Hepatic stellate cell (primary cell): Measurements from ENCODE around the gene RXRA.
A peak's percentile ranks its signal among the peaks of the same experiment; 100 is the strongest.

Experiments
- DNase-seq: peaks from one replicate; pipeline ENCODE4 v3.0.0; 2011; ENCODE audit warnings: low spot score

RXRA gene

DNA sequence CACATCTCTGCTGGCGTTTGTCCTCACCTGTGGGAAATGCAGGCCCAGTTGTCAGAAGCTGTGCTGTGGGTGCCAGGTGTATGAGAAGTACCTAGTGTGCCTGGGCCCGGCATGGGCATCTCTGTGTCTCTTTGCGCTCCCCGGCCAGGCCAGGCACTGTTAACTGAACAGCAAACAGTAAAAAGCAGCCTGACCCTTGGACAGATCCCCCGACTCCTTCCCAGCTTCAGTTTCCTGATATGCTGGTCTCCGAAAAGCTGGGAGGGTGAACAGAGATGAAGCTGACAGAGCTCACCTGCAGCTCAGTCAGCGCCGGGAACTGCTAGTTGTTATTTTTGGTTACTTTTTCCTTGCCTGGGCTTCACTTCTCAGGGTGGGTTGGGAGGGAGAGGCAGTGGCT is 28.9 kb downstream of the RXRA start:
- DNase-seq, result no peak

DNA sequence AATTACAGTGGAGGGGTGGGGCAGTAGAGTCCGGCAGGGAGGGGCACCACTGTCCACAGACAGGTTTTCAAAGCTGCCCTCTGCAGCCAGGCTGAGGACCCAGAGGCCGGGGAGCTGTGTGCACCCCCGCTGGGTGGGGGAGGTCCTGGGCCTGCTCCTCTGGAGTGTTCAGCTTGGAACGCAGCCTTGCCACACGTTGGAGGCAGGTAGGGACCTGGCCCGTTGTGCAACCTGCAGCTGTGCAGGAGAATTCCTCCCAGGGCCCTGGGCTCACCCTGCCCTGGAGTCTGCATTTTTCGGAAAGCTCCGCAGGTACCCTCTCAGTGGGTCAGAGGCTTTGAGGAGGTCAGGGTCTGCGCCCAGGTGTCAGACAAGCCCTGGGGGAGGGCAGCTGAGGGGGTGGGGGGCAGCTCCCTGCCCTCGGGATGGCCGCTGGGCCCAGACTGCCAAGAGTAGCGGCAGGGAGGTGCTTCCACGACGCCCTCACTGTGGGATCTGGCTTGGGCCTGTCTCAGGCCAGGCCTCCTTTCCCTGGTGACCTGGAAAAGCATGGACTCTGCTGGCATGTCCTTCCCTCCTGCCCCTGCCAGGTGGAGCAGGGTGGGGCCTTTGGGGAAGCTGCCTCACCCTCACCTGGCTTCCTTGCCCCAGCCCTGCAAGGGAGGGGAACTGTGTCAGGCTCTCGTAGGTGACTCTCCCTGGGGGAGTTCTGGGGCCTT is 29.5 kb downstream of the RXRA start:
- DNase-seq, result no peak

DNA sequence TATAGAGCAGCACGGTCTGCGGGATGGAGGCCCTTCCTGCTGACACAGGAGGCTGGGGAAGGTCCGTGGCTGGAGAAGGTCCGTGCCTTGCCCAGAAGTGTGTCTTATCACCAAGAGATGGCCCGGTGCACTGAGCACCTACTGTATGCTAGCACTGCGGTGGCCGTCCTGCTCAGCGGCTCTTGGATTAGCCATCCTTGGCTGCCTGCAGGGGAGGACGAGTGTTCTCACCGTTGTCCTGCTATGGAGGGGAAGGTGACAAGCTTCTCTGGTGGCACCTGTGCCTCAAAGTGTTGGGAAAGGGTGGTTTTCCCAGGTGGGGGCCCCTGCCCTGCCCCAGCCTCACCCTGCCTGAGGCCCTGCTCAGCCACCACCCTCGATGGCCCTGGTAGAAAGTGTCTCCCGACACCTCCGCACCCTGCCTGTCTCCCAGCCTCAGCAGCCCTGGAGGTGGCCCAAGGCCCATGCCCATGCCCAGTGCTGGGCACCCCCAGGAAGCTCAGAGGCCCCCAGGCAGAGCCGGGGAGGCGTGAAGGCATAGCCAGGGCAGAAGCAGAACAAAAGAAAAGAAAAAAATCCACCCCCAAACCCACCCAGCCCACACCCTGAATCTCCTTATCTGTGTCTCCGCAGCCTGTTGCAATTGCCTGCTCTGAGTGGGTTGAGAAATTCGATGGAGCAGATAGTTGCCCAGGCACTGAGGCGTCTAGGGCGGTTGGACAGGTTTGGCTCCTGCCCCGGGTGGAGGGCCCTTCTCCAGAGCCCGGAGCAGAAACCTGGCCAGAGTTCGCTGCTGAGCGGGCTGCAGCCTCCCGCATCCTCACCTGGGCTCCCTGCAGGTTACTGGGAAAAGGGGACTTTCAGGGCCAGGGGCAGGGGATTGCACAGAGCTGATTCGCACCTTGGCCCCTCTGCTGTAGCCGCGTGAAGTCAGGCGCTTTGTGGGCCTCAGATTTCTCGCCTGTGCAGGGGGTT is 30.5 kb downstream of the RXRA start:
- DNase-seq, result no peak

DNA sequence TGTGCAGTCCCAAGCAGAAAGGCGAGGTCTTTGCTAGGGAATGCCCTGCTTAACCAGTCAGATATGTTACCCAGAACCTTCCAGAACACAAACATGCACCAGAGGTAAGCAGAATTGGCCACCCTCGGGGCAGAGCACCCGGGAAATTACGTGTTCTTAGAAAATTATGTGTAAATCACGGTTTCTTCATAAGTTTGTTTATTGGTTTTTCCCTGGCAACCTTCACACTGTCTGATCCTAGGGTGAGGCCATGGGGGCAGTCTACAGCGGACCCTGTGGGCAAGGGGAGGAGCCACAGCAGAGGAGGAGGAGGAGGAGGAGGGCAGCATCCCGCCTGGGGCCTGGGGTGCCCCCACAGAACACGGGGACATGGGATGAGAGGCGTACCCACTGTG is 31.4 kb downstream of the RXRA start:
- DNase-seq, result no peak

DNA sequence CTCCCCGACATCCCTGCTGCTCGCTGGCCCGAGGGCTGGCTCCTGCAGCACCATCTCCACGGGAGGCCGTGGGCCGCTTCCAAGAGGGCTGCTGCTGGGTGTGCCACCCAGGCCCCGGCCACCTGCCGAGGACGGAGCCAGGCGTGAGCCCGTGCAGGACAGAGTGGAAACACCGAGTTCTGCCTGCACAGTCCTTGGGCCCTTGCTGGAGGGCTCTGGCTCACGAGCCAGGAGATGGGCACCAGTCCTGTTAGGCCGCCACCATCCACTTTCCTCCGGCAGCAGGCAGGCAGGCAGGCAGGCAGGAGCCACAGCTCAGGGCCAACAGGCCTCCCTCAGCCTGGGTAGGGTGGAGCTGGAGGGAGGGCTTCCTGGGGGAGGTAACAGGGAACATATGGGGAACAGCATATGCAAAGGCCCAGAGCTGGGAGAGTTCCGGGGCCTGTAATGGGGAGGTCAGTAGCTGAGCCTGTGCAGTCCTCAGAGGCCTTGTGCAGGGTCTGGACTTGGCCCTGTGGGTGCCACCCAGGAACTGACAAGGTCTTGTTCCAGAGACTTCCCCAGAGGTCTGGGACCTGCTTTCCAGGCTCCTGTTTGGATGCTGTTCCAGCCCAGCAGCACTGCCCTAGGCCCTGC is 31.9 kb downstream of the RXRA start:
- no peak for DNase-seq

DNA sequence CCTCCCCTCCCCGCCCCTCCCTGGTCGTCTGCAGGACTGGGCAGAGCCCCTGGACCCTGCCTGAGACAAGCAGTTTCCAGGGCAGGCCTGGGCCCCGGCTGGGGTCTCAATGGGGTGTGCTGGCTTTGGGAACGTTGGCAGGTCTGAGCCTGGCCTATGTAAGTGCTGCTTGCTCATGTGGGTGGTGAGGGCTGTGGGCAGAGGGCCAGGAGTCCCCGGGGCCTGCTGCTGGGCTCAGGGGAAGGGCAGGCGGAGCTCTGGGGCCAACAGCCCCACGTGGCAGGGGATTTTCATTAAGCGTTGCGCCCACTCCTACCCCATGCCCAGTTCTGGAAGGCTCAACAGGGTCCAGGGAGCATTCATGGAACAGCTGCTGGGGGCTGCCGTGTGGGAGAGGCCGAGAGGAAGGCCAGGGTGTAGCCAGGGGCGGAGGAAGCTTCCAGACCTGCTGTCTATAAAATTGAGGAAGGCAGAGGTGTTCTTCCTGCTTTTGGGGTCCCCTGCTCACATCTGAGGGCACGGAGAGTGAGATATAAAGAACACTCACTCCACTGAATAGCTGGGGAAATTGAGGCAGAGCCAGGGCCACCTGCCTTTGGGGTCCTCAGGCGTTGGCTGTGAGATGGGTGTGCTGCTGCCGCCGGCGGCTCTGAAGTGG is 32.5 kb downstream of the RXRA start:
- DNase-seq, result no peak

DNA sequence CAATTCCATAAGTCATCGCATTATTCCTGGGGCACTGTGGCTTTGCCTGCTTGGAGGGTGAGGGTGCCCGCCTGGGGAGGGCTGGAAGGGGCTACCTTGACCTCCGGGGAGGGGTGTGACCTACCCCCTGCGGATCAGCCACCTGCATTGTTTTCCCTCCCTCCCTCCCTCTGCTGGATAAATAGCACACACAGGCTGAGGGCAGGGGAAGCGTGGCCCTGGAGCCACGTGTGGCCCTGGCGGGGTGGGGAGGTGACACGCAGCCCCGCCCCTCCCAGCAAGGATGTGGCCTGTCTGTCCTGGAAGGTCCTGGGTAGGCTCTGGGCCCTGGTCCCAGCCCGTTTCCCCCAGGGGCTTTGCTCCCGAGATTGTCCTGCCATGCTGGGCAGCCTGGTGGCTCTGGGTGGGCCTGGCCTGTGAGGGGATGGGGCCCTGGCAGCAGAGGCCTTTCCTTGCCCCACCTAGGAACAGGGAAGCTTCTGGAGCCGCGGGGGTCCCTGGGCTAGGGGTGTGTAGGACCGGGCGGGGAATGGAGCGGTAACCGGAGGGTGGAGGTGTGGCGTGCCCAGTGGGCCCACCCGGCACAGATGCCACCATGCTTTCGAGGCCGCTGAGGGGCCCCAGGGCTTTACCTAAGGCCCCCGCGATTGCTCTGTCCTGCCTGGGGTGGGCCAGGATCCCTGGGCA is 33.4 kb downstream of the RXRA start:
- no peak for DNase-seq

DNA sequence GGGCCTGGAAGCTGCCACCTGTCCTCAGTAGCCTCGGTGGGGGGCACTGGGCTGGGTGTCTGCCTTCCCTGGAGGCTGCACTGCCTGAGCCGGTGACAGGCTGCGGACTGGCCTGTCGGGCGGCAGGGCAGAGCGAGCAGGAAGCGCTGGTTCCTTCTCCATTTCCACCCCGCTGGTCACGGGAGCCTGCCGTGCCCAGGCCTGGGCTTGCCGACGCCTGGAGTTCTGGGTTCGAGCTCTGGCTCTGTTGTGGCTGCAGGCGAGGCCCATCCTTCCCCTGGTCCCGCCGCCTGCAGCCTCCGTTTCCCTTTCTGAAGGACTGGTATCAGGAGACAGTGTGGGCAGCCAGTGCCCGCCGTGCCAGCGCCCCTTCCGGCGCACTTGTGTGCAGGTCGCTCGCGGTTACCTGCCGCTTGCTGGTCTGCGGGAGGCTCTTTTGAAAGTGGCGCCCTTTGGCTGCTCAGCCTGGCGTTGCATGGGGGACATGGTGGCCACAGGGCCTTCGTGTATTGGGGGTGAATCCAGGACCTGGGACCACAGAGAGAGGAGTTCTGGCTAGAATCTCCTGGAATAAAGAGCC is 34.0 kb downstream of the RXRA start:
- no peak for DNase-seq

DNA sequence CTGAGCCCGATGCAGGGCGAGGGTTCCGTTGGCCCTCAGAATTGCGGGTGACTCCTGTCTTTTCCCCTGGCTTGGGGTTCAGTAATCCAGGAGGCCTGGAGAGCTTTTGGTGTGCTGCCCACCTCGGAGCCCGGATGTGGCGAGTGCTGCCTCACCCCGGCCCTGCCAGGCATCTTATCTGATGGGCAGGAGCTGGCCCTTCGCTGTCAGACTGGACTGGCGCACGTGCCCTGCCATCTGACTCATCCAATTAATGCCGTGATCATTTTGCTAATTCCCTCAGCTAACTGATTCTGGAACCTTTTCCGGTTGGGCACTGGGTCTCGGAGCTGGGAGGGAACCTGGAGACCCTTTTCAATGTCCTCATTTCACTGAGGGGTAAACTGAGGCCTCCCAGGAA is 34.6 kb downstream of the RXRA start:
- no peak for DNase-seq

DNA sequence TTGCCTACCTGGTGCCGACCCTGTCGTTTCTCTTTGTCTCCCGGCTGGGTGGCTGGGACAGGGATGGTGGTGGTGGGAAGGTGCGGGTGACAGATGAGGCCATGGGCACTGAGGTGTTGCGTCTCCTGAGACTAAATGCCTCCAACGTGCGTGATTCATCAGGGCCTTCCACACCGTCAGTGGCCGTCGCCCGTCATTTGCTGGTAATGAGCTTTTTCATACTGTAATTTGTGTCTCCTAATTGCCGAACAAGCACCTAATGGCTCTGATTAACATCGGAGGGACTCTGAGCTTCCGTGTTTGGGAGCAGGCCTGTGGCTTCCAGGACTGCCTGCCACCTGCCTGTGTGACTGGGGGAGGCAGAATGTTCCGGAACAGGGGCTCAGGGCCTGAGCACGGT is 35.2 kb downstream of the RXRA start:
- DNase-seq, result no peak

DNA sequence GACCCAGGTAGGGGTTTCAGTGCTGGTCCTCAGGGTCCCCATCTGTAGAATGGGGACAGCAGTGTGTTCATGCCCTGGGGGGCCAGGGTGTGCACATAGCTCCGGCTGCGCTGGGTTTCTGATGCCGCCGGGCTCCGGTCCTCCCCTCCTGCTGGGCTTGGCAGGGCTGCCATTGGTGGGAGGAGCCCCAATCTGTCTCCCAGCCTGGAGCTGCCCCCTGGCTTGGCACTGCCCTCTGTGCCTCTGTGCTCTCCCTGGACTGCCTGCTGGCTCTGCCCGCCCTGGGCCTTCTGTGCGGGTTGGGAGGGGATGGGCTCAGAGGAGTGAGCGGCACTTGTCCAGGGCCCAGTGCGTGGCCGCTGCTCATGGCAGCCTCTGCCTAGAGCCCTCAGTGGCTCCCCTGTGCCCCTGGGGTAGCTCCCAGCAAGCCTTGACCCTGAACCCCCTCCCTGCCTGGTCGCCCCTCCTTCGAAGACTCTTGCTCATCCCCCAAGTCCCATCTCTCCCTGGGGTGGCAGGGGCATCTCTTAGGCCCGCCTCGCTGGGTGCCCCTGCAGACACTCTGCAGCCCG is 35.7 kb downstream of the RXRA start:
- no peak for DNase-seq

DNA sequence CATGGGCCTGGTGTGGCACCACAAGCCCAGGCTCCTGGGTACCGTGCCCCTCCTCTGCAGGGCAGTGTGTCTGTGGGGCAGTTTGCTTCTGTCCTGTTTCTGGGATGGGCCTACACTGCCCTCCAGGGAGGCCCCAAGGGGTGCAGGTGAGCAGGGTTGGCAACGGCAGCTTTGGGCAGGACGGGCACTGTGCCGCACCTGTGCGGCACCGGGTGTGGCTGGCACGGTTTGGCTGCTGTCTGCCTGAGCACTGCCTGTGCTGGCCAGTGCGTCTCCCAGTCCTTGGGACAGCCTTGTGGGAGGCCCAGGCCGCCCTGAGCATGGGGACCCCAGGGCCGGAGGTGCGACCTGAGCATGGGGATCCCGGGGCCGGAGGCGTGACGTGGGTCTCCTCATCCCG is 37.2 kb downstream of the RXRA start:
- no peak for DNase-seq

DNA sequence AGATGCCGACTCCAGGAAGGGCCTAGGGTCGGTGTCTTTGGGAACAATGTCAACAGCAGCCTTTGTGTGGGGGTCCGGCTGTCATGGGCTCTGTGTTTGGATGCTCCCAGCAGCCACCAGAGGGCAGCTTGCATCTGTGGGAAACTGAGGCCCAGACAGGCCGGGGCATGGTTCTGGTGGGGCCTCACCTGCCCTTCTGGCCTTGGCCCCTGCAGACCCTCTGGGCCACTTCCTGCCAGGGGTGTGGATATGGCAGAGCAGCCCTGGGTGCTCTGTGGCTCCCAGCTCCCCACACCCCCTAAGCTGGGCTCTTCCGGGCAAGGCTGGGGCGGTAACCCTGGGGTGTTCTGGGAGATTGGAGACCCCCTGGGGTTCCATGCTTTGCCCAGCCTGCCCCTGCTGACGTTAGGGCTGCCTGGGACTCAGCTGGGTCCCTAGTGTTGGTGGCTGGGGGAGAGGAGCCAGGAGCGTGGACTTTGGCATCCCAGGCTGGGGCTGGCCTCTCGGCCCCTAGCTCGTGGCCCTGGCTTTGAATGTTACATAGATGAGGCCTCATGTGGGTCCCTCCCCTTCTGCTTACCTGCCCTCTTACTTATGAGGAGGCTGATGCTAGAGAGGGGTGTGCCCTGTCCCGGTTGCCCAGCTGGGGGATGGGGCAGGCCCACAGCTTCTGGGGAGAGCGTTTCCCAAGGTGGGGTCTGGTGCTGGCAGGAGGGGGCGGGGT is 38.3 kb downstream of the RXRA start:
- DNase-seq, result no peak

DNA sequence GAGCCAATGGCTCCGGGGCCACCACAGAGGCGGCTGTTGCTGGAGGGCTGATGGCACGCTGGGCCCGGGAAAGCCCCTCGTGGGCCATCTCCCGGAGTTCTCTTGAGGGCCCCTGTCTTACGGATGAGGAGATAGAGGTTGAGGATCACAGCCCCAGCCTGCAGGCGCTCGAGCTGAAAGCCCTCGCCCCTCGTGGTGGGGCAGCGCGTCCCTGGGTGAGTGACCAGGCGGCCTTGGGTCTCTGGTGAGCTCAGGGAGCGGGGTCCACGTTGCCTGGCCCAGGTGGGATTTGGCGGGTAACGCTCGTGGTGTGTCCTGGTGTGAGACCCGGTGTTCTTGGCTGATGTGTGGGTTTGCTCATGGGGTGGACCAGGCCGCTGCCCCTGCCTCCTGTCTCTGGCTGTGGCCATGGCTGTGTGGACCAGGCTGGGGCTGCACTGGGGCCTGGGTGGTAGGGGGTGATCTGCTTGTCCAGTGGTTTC is 38.9 kb downstream of the RXRA start:
- DNase-seq, result no peak

DNA sequence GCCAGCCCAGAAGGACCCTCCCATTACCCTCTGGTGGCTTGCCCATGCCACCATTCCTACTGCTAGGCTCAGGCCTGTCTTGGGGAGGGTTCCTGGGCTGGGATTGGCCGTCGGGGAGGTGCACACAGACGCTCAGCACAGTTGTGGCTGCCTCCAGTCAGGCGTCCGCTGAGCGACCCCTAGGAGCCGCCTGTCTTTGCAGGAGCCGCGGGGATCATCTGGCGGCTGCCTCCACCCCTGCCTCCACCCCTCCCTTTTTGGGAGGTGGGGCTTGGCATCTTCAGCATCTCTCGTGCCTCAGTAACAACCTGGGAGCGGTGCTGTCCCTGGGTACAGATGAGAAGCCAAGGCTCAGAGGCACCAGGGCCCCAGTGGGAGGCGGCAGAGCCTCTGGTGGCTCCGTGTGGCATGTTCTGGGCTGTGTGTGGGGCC is 39.6 kb downstream of the RXRA start:
- DNase-seq, result no peak

DNA sequence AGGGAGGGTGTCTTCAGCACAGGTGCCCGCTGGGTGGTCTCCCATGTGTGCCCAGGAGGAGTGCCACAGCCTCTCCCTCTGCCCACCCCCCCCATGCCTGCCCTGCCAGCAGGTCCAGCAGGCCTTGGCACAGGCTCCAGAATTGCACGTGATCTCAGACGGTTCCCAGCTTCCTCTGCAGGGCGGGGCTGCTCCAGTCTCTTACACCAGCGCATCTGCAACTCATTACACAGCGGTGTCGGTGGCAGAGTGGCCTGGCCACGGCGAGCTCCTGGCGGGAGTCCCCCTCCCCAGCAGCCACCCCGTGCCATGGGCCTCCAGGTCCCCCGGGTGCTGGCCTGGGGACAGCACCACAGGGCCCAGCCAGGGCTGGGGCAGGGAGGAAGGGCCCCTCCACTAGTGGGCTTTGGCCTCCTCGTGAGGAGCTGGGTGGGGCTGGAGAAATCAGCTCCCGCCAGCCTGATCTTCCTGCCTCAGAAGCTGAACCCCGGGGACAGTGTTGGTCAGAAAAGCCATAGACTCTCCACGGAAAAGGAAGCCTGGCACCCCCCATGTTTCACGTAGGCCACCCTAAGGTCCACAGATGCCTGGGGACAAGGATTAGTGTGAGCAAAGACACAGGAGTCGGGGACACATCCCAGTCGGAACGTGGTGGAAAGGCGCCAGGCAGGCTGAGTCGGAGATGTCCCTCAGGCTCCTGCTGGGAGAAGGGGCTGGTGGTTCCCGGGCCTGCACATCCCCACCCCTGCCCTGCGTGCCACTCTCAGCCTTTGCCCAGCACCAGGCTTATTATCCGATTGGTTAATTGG is 40.2 kb downstream of the RXRA start:
- peak; percentile 97 for DNase-seq

DNA sequence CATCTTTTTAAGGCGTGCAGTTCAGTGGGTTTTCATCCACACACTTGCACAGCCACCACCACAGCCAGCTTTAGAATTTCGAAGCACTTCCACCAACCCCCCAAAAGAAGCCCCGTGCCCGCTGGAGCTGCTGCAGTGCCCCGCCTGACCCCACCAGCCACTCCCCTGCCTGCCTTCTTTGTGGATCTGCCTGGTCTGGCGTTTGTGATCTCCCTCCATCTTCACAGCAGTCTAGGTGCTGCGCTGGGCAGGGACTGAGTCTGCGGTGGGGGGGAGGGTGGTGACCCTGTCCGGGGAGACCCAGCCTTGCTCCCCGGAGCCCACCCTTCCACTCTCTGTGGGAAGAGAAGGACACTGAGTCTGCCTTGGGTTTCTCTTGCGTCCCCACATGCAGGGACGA is 40.8 kb downstream of the RXRA start:
- no peak for DNase-seq

DNA sequence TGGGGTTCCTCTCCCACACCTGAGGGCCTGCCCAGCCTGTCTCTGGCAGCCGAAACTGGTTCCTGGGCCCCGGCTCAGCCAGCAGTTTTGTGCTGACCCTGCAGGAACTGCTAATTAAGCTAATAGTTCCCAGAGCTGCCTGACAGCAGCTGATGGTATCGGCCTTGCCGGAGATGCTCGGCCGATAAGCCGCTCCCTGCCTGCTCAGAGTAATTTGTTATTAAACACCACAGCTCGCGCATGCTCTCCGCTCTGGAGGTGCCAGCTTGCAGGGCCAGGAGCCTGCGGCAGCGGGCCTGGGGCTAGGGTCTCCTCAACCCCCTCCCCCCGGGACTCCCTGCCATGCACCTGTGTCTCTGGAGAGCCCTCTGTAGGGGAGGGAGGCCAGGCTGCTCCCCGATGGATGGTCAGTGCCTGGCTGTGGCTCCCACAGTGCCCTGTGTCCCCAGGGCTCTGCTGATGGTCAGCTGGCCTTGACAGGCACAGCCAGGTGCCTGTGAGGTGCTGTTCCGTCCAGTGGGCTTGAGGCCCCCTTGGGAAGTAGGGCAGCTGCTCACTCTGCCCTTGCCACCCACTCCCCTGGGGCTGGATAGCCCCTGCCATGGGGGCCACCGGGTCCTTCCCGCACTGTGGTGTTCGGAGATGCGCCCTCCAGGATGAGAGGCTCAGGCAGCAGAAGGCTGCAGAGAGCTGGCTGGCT is 41.7 kb downstream of the RXRA start:
- DNase-seq, result no peak

DNA sequence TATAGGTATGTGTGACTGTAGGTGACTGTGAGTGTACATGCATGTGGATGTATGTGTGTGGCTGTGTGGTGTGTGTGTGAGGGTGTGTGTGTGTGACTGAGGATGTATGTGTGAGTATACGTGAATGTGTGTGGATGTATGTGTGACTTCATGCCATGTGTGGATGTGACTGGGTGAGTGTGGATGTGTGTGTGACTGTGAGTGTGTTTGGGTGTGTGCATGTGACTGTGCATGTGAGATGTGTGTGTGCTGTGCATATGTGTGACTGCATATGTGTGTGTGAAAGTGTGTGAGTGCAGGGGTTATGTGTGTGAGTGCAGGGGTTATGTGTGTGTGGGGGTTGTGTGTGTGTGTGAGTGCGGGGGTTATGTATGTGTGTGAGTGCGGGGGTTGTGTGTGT is 42.3 kb downstream of the RXRA start:
- no peak for DNase-seq
